Endothelial cell of umbilical vein (primary cell): Measurements from ENCODE around the gene PLEKHJ1.

Source experiments
- CTCF ChIP-seq, 2 donors: IDR thresholded peaks; 1 replicate in 1 of 2; 2 replicates in 1 of 2; pipeline ENCODE4 v1.5.1; 2011; ENCODE audit warnings: low read length in 2 of 2, mild to moderate bottlenecking in 2 of 2, moderate library complexity in 2 of 2, control low read depth in 1 of 2, inconsistent platforms in 1 of 2, low read depth in 1 of 2; ENCODE audit not compliant: insufficient read depth in 1 of 2; ENCODE audit errors: extremely low read depth in 1 of 2
- EZH2 ChIP-seq: IDR thresholded peaks from 2 replicates; pipeline ENCODE4 v1.6.1; 2012; ENCODE audit warnings: borderline replicate concordance, low read depth, mild to moderate bottlenecking, moderate library complexity, low read length, inconsistent platforms; ENCODE audit not compliant: severe bottlenecking
- FOS ChIP-seq: IDR thresholded peaks from 2 replicates; pipeline ENCODE4 v1.6.1; 2011; ENCODE audit warnings: mild to moderate bottlenecking, low read length, moderate library complexity, borderline replicate concordance; ENCODE audit not compliant: insufficient read depth
- GATA2 ChIP-seq: IDR thresholded peaks from 2 replicates; pipeline ENCODE4 v1.7.0; 2011; ENCODE audit warnings: low read depth, mild to moderate bottlenecking, moderate library complexity, mixed read lengths, low read length; ENCODE audit not compliant: insufficient read length, insufficient read depth
- JUN ChIP-seq: IDR thresholded peaks from 2 replicates; pipeline ENCODE4 v1.6.1; 2011; ENCODE audit warnings: borderline replicate concordance, low read depth; ENCODE audit not compliant: insufficient read length, insufficient read depth
- MYC ChIP-seq: IDR thresholded peaks from one replicate; pipeline ENCODE4 v1.6.1; 2011; ENCODE audit warnings: mild to moderate bottlenecking, low read depth, low read length
- POLR2A ChIP-seq: IDR thresholded peaks from 2 replicates; pipeline ENCODE4 v1.6.1; 2012; ENCODE audit warnings: low read depth, mild to moderate bottlenecking, control low read depth, low read length
- POLR2AphosphoS5 ChIP-seq: IDR thresholded peaks from 2 replicates; pipeline ENCODE4 v1.6.1; 2012; ENCODE audit warnings: low read depth, mild to moderate bottlenecking, control low read depth, low read length, moderate library complexity; ENCODE audit not compliant: insufficient read depth

GRCh38 chr19:2225415-2226050, 10.6 kb downstream of the PLEKHJ1 start:
- TF ChIP-seq EZH2: no peak
- no peak for TF ChIP-seq CTCF (IDR thresholded peaks at IDR 0.05; ENCODE audit: extremely low read depth in 1 of 2, insufficient read depth in 1 of 2, low read depth in 1 of 2, low read length in 2 of 2)
- TF ChIP-seq POLR2A: no peak
- no peak for TF ChIP-seq MYC
- no peak for TF ChIP-seq POLR2AphosphoS5
- no peak for TF ChIP-seq JUN
- no peak for TF ChIP-seq GATA2
- TF ChIP-seq FOS: no peak
